H1 (cell line): ENCODE results near the gene NECTIN3.

Source experiments
- ATF2 ChIP-seq: IDR thresholded peaks from 2 replicates; pipeline ENCODE4 v1.6.1; 2012; ENCODE audit warnings: low read length, inconsistent platforms
- POLR2A ChIP-seq, 2 experiments: IDR thresholded peaks; 1 replicate in 1 of 2; 2 replicates in 1 of 2; pipeline ENCODE4 v1.6.1; 2011; ENCODE audit warnings: low read depth in 2 of 2, low read length in 2 of 2, mild to moderate bottlenecking in 2 of 2; ENCODE audit errors: control extremely low read depth in 1 of 2
- POU5F1 ChIP-seq: IDR thresholded peaks from 2 replicates; pipeline ENCODE4 v1.6.1; 2011; ENCODE audit warnings: low read depth, mild to moderate bottlenecking, low read length, moderate library complexity
- RAD21 ChIP-seq, 2 experiments: IDR thresholded peaks in 1 of 2; conservative IDR thresholded peaks in 1 of 2; 2 replicates each; pipeline ENCODE4 v1.6.1; 2011; ENCODE audit warnings: low read depth in 2 of 2, low read length in 2 of 2, improper control_type of control experiment in 1 of 2, inconsistent platforms in 1 of 2, mild to moderate bottlenecking in 1 of 2, moderate library complexity in 1 of 2
- SRF ChIP-seq: IDR thresholded peaks from 2 replicates; pipeline ENCODE4 v1.6.1; 2011; ENCODE audit warnings: mild to moderate bottlenecking, low read depth, low read length, moderate library complexity
- TAF1 ChIP-seq: IDR thresholded peaks from 2 replicates; pipeline ENCODE4 v1.6.1; 2011; ENCODE audit warnings: mild to moderate bottlenecking, low read depth, low read length
- USF2 ChIP-seq: IDR thresholded peaks from 2 replicates; pipeline ENCODE4 v1.6.1; 2011; ENCODE audit warnings: low read length, improper control_type of control experiment
- ZNF274 ChIP-seq: IDR thresholded peaks from 2 replicates; pipeline ENCODE4 v1.7.0; 2012; ENCODE audit warnings: low read length, borderline replicate concordance; ENCODE audit errors: extremely low read depth
- TF ChIP-seq, protein P1 (sequence below), 3 experiments: IDR thresholded peaks; 1 replicate in 2 of 3; 2 replicates in 1 of 3; pipeline versions ENCODE4 v1.5.1 to v1.6.1; 2011; ENCODE audit warnings: low read length in 3 of 3, mild to moderate bottlenecking in 3 of 3, inconsistent platforms in 2 of 3, low read depth in 1 of 3, moderate library complexity in 1 of 3; ENCODE audit not compliant: insufficient read depth in 1 of 3; ENCODE audit errors: control extremely low read depth in 1 of 3

- TF ChIP-seq, protein P1, sequence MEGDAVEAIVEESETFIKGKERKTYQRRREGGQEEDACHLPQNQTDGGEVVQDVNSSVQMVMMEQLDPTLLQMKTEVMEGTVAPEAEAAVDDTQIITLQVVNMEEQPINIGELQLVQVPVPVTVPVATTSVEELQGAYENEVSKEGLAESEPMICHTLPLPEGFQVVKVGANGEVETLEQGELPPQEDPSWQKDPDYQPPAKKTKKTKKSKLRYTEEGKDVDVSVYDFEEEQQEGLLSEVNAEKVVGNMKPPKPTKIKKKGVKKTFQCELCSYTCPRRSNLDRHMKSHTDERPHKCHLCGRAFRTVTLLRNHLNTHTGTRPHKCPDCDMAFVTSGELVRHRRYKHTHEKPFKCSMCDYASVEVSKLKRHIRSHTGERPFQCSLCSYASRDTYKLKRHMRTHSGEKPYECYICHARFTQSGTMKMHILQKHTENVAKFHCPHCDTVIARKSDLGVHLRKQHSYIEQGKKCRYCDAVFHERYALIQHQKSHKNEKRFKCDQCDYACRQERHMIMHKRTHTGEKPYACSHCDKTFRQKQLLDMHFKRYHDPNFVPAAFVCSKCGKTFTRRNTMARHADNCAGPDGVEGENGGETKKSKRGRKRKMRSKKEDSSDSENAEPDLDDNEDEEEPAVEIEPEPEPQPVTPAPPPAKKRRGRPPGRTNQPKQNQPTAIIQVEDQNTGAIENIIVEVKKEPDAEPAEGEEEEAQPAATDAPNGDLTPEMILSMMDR (IDR thresholded peaks at IDR 0.05; ENCODE audit: control extremely low read depth in 1 of 3, insufficient read depth in 1 of 3, low read depth in 1 of 3, low read length in 3 of 3), result no peak
- TF ChIP-seq ATF2, result no peak
- no peak for TF ChIP-seq POLR2A (IDR thresholded peaks at IDR 0.05; ENCODE audit: control extremely low read depth in 1 of 2, low read depth in 2 of 2, low read length in 2 of 2)
- no peak for TF ChIP-seq USF2
- no peak for TF ChIP-seq POU5F1
- TF ChIP-seq ZNF274, result no peak
- TF ChIP-seq TAF1, result no peak
- no peak for TF ChIP-seq SRF
- no peak for TF ChIP-seq RAD21 (IDR thresholded peaks at IDR 0.05 in 1 of 2, conservative IDR thresholded peaks at IDR 0.05 in 1 of 2; ENCODE audit: low read depth in 2 of 2, low read length in 2 of 2)
These were observed 16.4 kb downstream of the NECTIN3 start for GRCh38 chr3:111087924-111088469.
